H1 (cell line): ENCODE measurements around the gene TMEM163. TPM values are rescaled to one million over a fixed set of nuclear protein-coding genes. Genes with fewer than 3 reads are reported as not detected.

ENCODE experiments used
- CTCF ChIA-PET: fragments of 300-600 bp; sonication (Branson Sonifier 250); formaldehyde crosslinking; loops from one replicate; lab custom pipeline; 2021; ENCODE audit not compliant: partially characterized antibody; lab: Charles Lee
- POLR2A ChIA-PET: fragments of 300-600 bp; sonication (Branson Sonifier 250); formaldehyde crosslinking; loops from one replicate; lab custom pipeline; 2021; ENCODE audit warnings: inconsistent platforms; ENCODE audit not compliant: partially characterized antibody; lab: Charles Lee
- DNase-seq, 2 experiments: peaks; one replicate each; pipeline versions ENCODE4 v3.0.0 to v3.0.0-alpha.2; 2010 to 2022; ENCODE audit warnings: low spot score in 2 of 2, low read depth in 1 of 2, mixed read lengths in 1 of 2
- FAIRE-seq: peaks from 2 replicates; lab custom pipeline; 2011; peaks lifted over from hg19 to GRCh38; lab: Jason Lieb, UNC
- H2AFZ ChIP-seq: 2 replicates; pipeline ENCODE4 v1.8.1; 2012; ENCODE audit warnings: low read length, inconsistent platforms
- H2AK5ac ChIP-seq: 2 replicates; pipeline ENCODE4 v1.6.1; 2013; ENCODE audit warnings: low read depth, low read length
- H2BK120ac ChIP-seq: replicated peaks from 2 replicates; pipeline ENCODE3; 2013; ENCODE audit warnings: low read depth, low read length, inconsistent platforms
- H2BK12ac ChIP-seq: 2 replicates; pipeline ENCODE4 v1.6.1; 2013; ENCODE audit warnings: low read depth, low read length
- H2BK15ac ChIP-seq: 2 replicates; pipeline ENCODE4 v1.6.1; 2013; ENCODE audit warnings: low read length
- H2BK20ac ChIP-seq: 2 replicates; pipeline ENCODE4 v1.6.1; 2013; ENCODE audit warnings: low read length
- H2BK5ac ChIP-seq: 2 replicates; pipeline ENCODE4 v1.6.1; 2013; ENCODE audit warnings: low read depth, low read length
- H3K14ac ChIP-seq: 2 replicates; pipeline ENCODE4 v1.6.1; 2013; ENCODE audit warnings: inconsistent platforms; ENCODE audit not compliant: insufficient read length
- H3K18ac ChIP-seq: 2 replicates; pipeline ENCODE4 v1.6.1; 2013; ENCODE audit warnings: low read length; ENCODE audit errors: extremely low read depth
- H3K23ac ChIP-seq: 2 replicates; pipeline ENCODE4 v1.6.1; 2013; ENCODE audit warnings: inconsistent platforms; ENCODE audit not compliant: insufficient read length
- H3K23me2 ChIP-seq: 2 replicates; pipeline ENCODE4 v1.6.1; 2013; ENCODE audit warnings: low read depth, low read length
- H3K27ac ChIP-seq: 2 replicates; pipeline ENCODE4 v1.6.1; 2011; ENCODE audit warnings: low read depth, low read length, inconsistent platforms
- H3K27me3 ChIP-seq, 4 experiments: replicated peaks in 1 of 4; 1 replicate in 1 of 4; 2 replicates in 3 of 4; pipeline versions ENCODE4 v1.6.1 to v1.8.1; 2011 to 2013; ENCODE audit warnings: low read length in 3 of 4, mild to moderate bottlenecking in 3 of 4, inconsistent platforms in 2 of 4, mixed read lengths in 2 of 4, moderate library complexity in 1 of 4; ENCODE audit not compliant: control insufficient read depth in 3 of 4, insufficient read depth in 3 of 4; ENCODE audit errors: extremely low read depth in 1 of 4
- H3K36me3 ChIP-seq, 4 experiments: 2 replicates each; pipeline versions ENCODE4 v1.6.1 to v1.8.1; 2011 to 2013; ENCODE audit warnings: mild to moderate bottlenecking in 4 of 4, low read length in 3 of 4, moderate library complexity in 2 of 4, control low read depth in 1 of 4, inconsistent platforms in 1 of 4; ENCODE audit not compliant: insufficient read depth in 4 of 4, control insufficient read depth in 2 of 4
- H3K4ac ChIP-seq: replicated peaks from 2 replicates; pipeline ENCODE3; 2013; ENCODE audit warnings: low read length, low read depth, mixed read lengths, inconsistent platforms; ENCODE audit not compliant: insufficient read length
- H3K4me1 ChIP-seq, 4 experiments: replicated peaks in 1 of 4; 1 replicate in 1 of 4; 2 replicates in 3 of 4; pipeline versions ENCODE4 v1.6.1 to v1.8.1; 2011 to 2013; ENCODE audit warnings: low read length in 3 of 4, inconsistent platforms in 2 of 4, mixed read lengths in 1 of 4; ENCODE audit not compliant: insufficient read depth in 4 of 4, control insufficient read depth in 3 of 4
- H3K4me2 ChIP-seq, 2 experiments: 2 replicates each; pipeline versions ENCODE4 v1.6.1 to v1.8.1; 2011 to 2013; ENCODE audit warnings: low read depth in 2 of 2, low read length in 2 of 2, control low read depth in 1 of 2, inconsistent platforms in 1 of 2, mild to moderate bottlenecking in 1 of 2; ENCODE audit not compliant: insufficient read depth in 1 of 2
- H3K4me3 ChIP-seq, 4 experiments: fragments of 200-600, 300-600 bp in 1 of 4; sonication (generic), shearing (Covaris generic), sonication (Bioruptor Twin) in 1 of 4; 2 replicates each; pipeline versions ENCODE4 v1.5.1 to v1.8.1; 2011 to 2016; ENCODE audit warnings: low read length in 4 of 4, low read depth in 3 of 4, control low read depth in 2 of 4, inconsistent platforms in 2 of 4, mild to moderate bottlenecking in 2 of 4, mixed read lengths in 1 of 4, moderate library complexity in 1 of 4; ENCODE audit not compliant: insufficient read depth in 2 of 4; ENCODE audit errors: extremely low read depth in 1 of 4
- H3K56ac ChIP-seq: replicated peaks from 2 replicates; pipeline ENCODE3; 2013; ENCODE audit warnings: low read depth, mild to moderate bottlenecking, mixed read lengths, low read length, inconsistent platforms; ENCODE audit not compliant: insufficient read length
- H3K79me1 ChIP-seq: 2 replicates; pipeline ENCODE4 v1.6.1; 2013; ENCODE audit warnings: low read depth, low read length, control low read depth
- H3K79me2 ChIP-seq, 2 experiments: 2 replicates each; pipeline versions ENCODE4 v1.6.1 to v1.8.1; 2012 to 2013; ENCODE audit warnings: low read length in 2 of 2, mild to moderate bottlenecking in 2 of 2, inconsistent platforms in 1 of 2; ENCODE audit not compliant: insufficient read depth in 2 of 2, control insufficient read depth in 1 of 2
- H3K9ac ChIP-seq, 4 experiments: replicated peaks in 1 of 4; 1 replicate in 1 of 4; 2 replicates in 3 of 4; pipeline versions ENCODE4 v1.6.1 to v1.8.1; 2011 to 2013; ENCODE audit warnings: low read depth in 3 of 4, low read length in 3 of 4, control low read depth in 2 of 4, mild to moderate bottlenecking in 2 of 4, moderate library complexity in 2 of 4, inconsistent platforms in 1 of 4; ENCODE audit errors: extremely low read depth in 1 of 4
- H3K9me3 ChIP-seq, 2 experiments: 2 replicates each; pipeline versions ENCODE4 v1.6.1 to v1.8.1; 2012 to 2013; ENCODE audit warnings: mild to moderate bottlenecking in 2 of 2, moderate library complexity in 2 of 2, control low read depth in 1 of 2, inconsistent platforms in 1 of 2, low read depth in 1 of 2, low read length in 1 of 2, mixed read lengths in 1 of 2; ENCODE audit not compliant: insufficient read depth in 2 of 2
- H4K20me1 ChIP-seq, 2 experiments: replicated peaks in 1 of 2; 2 replicates each; pipeline versions ENCODE3 to v1.8.1; 2011 to 2013; ENCODE audit warnings: inconsistent platforms in 2 of 2, low read length in 2 of 2, mild to moderate bottlenecking in 1 of 2; ENCODE audit not compliant: insufficient read depth in 2 of 2, control insufficient read depth in 1 of 2
- H4K5ac ChIP-seq: 2 replicates; pipeline ENCODE4 v1.6.1; 2013; ENCODE audit warnings: low read length, low read depth, mixed read lengths, inconsistent platforms; ENCODE audit not compliant: insufficient read length
- H4K8ac ChIP-seq: 2 replicates; pipeline ENCODE4 v1.8.0; 2013; ENCODE audit warnings: mild to moderate bottlenecking, moderate library complexity, low read length, inconsistent platforms; ENCODE audit not compliant: insufficient read depth; ENCODE audit errors: extremely low read depth
- H4K91ac ChIP-seq: replicated peaks from 2 replicates; pipeline ENCODE3; 2013; ENCODE audit warnings: low read length, mixed read lengths, inconsistent platforms; ENCODE audit not compliant: insufficient read length
- E2F6 ChIP-seq: IDR thresholded peaks from 2 replicates; pipeline ENCODE4 v1.6.1; 2012; ENCODE audit warnings: inconsistent platforms
- KDM4A ChIP-seq: IDR thresholded peaks from one replicate; pipeline ENCODE4 v1.7.1; 2012; ENCODE audit warnings: low read depth, mild to moderate bottlenecking, moderate library complexity, low read length, inconsistent platforms; ENCODE audit not compliant: severe bottlenecking
- MAX ChIP-seq: IDR thresholded peaks from 2 replicates; pipeline ENCODE4 v1.6.1; 2012; ENCODE audit warnings: inconsistent platforms
- NANOG ChIP-seq: IDR thresholded peaks from 2 replicates; pipeline ENCODE4 v1.6.1; 2011; ENCODE audit warnings: low read length, low read depth, mild to moderate bottlenecking, inconsistent platforms; ENCODE audit not compliant: insufficient read depth, poor library complexity, severe bottlenecking
- PHF8 ChIP-seq: fragments of 200-600 bp; sonication (generic); conservative IDR thresholded peaks from 2 replicates; pipeline ENCODE4 v1.7.1; 2012; ENCODE audit warnings: low read depth, mild to moderate bottlenecking, inconsistent platforms, low read length, moderate library complexity
- RBBP5 ChIP-seq: IDR thresholded peaks from 2 replicates; pipeline ENCODE4 v1.7.1; 2012; ENCODE audit warnings: low read depth, mild to moderate bottlenecking, inconsistent platforms, low read length, moderate library complexity, borderline replicate concordance
- SIN3A ChIP-seq, 2 experiments: IDR thresholded peaks in 1 of 2; conservative IDR thresholded peaks in 1 of 2; 2 replicates each; pipeline ENCODE4 v1.6.1; 2011 to 2012; ENCODE audit warnings: low read length in 2 of 2, improper control_type of control experiment in 1 of 2, low read depth in 1 of 2, mild to moderate bottlenecking in 1 of 2
- SP2 ChIP-seq: IDR thresholded peaks from 2 replicates; pipeline ENCODE4 v1.6.1; 2012; ENCODE audit warnings: mild to moderate bottlenecking, low read length, inconsistent platforms
- SRF ChIP-seq: IDR thresholded peaks from 2 replicates; pipeline ENCODE4 v1.6.1; 2011; ENCODE audit warnings: mild to moderate bottlenecking, low read depth, low read length, moderate library complexity
- SUZ12 ChIP-seq: fragments of 200-600 bp; sonication (generic); IDR thresholded peaks from 2 replicates; pipeline ENCODE4 v1.6.1; 2012; ENCODE audit warnings: mild to moderate bottlenecking, inconsistent platforms, low read length, moderate library complexity, mixed read lengths
- TBP ChIP-seq: IDR thresholded peaks from 2 replicates; pipeline ENCODE4 v1.6.1; 2011; ENCODE audit warnings: low read depth, low read length, improper control_type of control experiment
- USF2 ChIP-seq: IDR thresholded peaks from 2 replicates; pipeline ENCODE4 v1.6.1; 2011; ENCODE audit warnings: low read length, improper control_type of control experiment
- WGBS, 2 experiments: shearing (Covaris generic) in 1 of 2; methylation state at CpG; one replicate each; pipeline versions ENCODE4 v1.1.6 to v1.1.7; 2013 to 2015; ENCODE audit warnings: low lambda C conversion rate in 2 of 2, mixed read lengths in 2 of 2, inconsistent platforms in 1 of 2, low coverage in 1 of 2, missing lambda C conversion rate in 1 of 2; ENCODE audit not compliant: insufficient replicate concordance in 2 of 2, insufficient coverage in 1 of 2, insufficient read length in 1 of 2; ENCODE audit errors: extremely low coverage in 1 of 2, missing lambda C conversion rate in 1 of 2; 5-methylcytosine and 5-hydroxymethylcytosine counted together
- polyA plus RNA-seq, 7 experiments: library from polyadenylated mRNA; depleted of rRNA in 3 of 7; stranded (reverse) in 5 of 7; unstranded in 2 of 7; fragments of >200 nt in 5 of 7; fragments of 200-250 nt in 2 of 7; gene quantifications; 1 replicate in 5 of 7; 2 replicates in 1 of 7; 4 replicates in 1 of 7; pipeline versions ENCODE4 v1.2.1 to v1.2.3, GENCODE V29; 2011 to 2013; ENCODE audit warnings: missing spikeins in 2 of 7, mixed read lengths in 2 of 7
- total RNA-seq: library from RNA; stranded (reverse); fragmentation: NEBNext Ultra II Directional; extraction: Animal tissue kit (Norgen Biotek cat#: 25700); gene quantifications from 2 replicates; pipeline ENCODE4 v1.2.1, GENCODE V29; 2021

TMEM163 gene
- total and polyA plus RNA-seq, 2 of the 8 experiments (the other 6 are each of a cell fraction or from before 2014, with no cell fraction given) = 2.8 to 3.2 TPM

- Histone ChIP-seq H2AFZ (no peak overlapping the region), H3K79me2 (no peaks in the 10 kb centered on the region), H3K4me3 (no peak overlapping the region), H4K91ac (no peak overlapping the region), H2AK5ac (no peak overlapping the region), H4K8ac (no peak overlapping the region), H3K9me3 (no peaks in the 10 kb centered on the region), H3K14ac (no peak overlapping the region), H3K4ac (no peak overlapping the region), H3K36me3 (no peaks in the 10 kb centered on the region), H2BK15ac (no peak overlapping the region), H2BK120ac (no peak overlapping the region), H3K23ac (no peak overlapping the region), H3K4me2 (no peak overlapping the region), H3K56ac (no peak overlapping the region), H4K20me1 (no peaks in the 10 kb centered on the region), H3K27ac (no peak overlapping the region), H3K18ac (no peak overlapping the region), H4K5ac (no peak overlapping the region), H2BK12ac (no peak overlapping the region), H3K9ac (no peak overlapping the region), H3K23me2 (no peaks in the 10 kb centered on the region), H3K27me3 (no peaks in the 10 kb centered on the region; a peak in 1 of 7 replicates), H3K79me1 (no peaks in the 10 kb centered on the region), H3K4me1 (no peaks in the 10 kb centered on the region), H2BK5ac (no peak overlapping the region), H2BK20ac (no peak overlapping the region)
- DNase-seq (no peak), FAIRE-seq (no peak)
- ChIA-PET CTCF (interaction anchor here (1.4 kb wide), 1 partner anchor 178 kb away, joined by 5 read pairs; no protein-coding TSS in a partner anchor), POLR2A (no interaction called here)
- WGBS, 2 experiments = 87% methylated on average over 3 of the region's 3 CpGs; no CpG with 5 or more reads in 1 of the 2 experiments
- TF ChIP-seq SIN3A (conservative IDR thresholded peaks at IDR 0.05 in 1 of 2, IDR thresholded peaks at IDR 0.05 in 1 of 2; ENCODE audit: low read depth in 1 of 2, low read length in 2 of 2) = no peak
- TF ChIP-seq SUZ12 = no peak
- TF ChIP-seq RBBP5 = no peak
- TF ChIP-seq TBP = no peak
- TF ChIP-seq KDM4A = no peak
- TF ChIP-seq SP2 = no peak
- no peak for TF ChIP-seq SRF
- no peak for TF ChIP-seq NANOG
- TF ChIP-seq E2F6 = no peak
- TF ChIP-seq MAX = no peak
- TF ChIP-seq PHF8 = no peak
- TF ChIP-seq USF2 = no peak
These were observed 90.3 kb downstream of the TMEM163 start for GRCh38 chr2:134628453-134628852.
